Neural crest cell (in vitro differentiated cells): ENCODE data around the gene XYLT1. TPM values are rescaled to one million over a fixed set of nuclear protein-coding genes. Genes with fewer than 3 reads are reported as not detected.

Experiments
- DNase-seq: peaks from one replicate; pipeline ENCODE4 v3.0.0; 2021; ENCODE audit warnings: low read depth, mixed read lengths, low spot score
- H3K27ac Mint-ChIP-seq: one replicate; pipeline ENCODE4 v1.8.0; 2021; ENCODE audit warnings: mild to moderate bottlenecking, mixed read lengths; ENCODE audit not compliant: unreplicated experiment
- H3K27me3 Mint-ChIP-seq: 2 replicates; pipeline ENCODE4 v1.8.0; 2021; ENCODE audit warnings: low read depth, mild to moderate bottlenecking, mixed read lengths
- H3K36me3 Mint-ChIP-seq: 2 replicates; pipeline ENCODE4 v1.8.0; 2021; ENCODE audit warnings: low read depth, mild to moderate bottlenecking, mixed read lengths
- H3K4me1 Mint-ChIP-seq: 2 replicates; pipeline ENCODE4 v1.8.0; 2021; ENCODE audit warnings: mixed read lengths
- H3K4me3 Mint-ChIP-seq: one replicate; pipeline ENCODE4 v1.8.0; 2021; ENCODE audit warnings: mild to moderate bottlenecking, mixed read lengths
- H3K9me3 Mint-ChIP-seq: 2 replicates; pipeline ENCODE4 v1.8.0; 2021; ENCODE audit warnings: mixed read lengths
- CTCF ChIP-seq: fragments of 200-600 bp; sonication (generic); conservative IDR thresholded peaks from 2 replicates; pipeline ENCODE4 v1.5.0; 2021; ENCODE audit warnings: antibody characterized with exemption, mild to moderate bottlenecking
- total RNA-seq: library from RNA; stranded (reverse); gene quantifications from 2 replicates; pipeline ENCODE4 v1.2.1, GENCODE V29; 2021

XYLT1 gene
- total RNA-seq, 1 donor from 2014 or later: 15.0 TPM

GRCh38 chr16:17072104-17072503 is 398.7 kb downstream of the XYLT1 start:
- no peaks in the 10 kb centered on the region for H3K36me3 Mint-ChIP-seq
- H3K4me1 Mint-ChIP-seq: peaks cover 19% of the 10 kb centered on the region
- no peak for DNase-seq
- H3K4me3 Mint-ChIP-seq: no peak overlapping the region
- H3K27ac Mint-ChIP-seq: no peak overlapping the region
- no peaks in the 10 kb centered on the region for H3K9me3 Mint-ChIP-seq
- TF ChIP-seq CTCF: no peak
- peaks cover 15% of the 10 kb centered on the region for H3K27me3 Mint-ChIP-seq

- Mint-ChIP-seq H3K4me1 (peaks cover 19% of the 10 kb centered on the region), H3K27me3 (peaks cover 15% of the 10 kb centered on the region), H3K9me3 (no peaks in the 10 kb centered on the region), H3K4me3 (peak overlapping the region; percentile 38), H3K36me3 (no peaks in the 10 kb centered on the region), H3K27ac (no peak overlapping the region)
- no peak for TF ChIP-seq CTCF
- peak; percentile 6 for DNase-seq
These were observed 399.7 kb downstream of the XYLT1 start for GRCh38 chr16:17070882-17071592.

DNA sequence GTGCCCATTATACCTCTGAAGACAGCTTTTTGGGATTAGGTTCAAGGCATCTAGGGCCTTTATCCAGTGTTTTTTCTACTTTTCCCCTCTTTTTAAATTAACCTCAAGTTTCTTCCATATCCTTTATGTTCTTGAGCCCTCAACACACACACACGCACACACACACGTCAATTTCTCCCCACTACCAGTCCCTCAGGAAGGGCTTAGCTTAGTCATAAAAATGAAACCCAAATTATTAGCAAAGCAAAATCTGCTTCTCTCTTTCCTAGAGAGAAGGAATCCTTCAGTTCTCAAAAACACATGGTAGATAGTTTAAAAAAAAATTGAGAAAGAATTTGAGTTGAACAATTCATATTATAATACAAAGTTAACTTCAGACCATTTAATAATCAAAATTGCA is 401.1 kb downstream of the XYLT1 start:
- H3K27me3 Mint-ChIP-seq: peaks cover 15% of the 10 kb centered on the region
- H3K9me3 Mint-ChIP-seq: no peaks in the 10 kb centered on the region
- no peak overlapping the region for H3K27ac Mint-ChIP-seq
- H3K4me1 Mint-ChIP-seq: peaks cover 19% of the 10 kb centered on the region
- DNase-seq: no peak
- no peak overlapping the region for H3K4me3 Mint-ChIP-seq
- TF ChIP-seq CTCF: no peak
- H3K36me3 Mint-ChIP-seq: no peaks in the 10 kb centered on the region

GRCh38 chr16:17068524-17068923 is 402.2 kb downstream of the XYLT1 start:
- no peak for TF ChIP-seq CTCF
- Mint-ChIP-seq H3K4me3 (no peak overlapping the region), H3K9me3 (no peaks in the 10 kb centered on the region), H3K27ac (peak overlapping the region; percentile 57), H3K27me3 (peaks cover 9% of the 10 kb centered on the region), H3K36me3 (no peaks in the 10 kb centered on the region), H3K4me1 (peaks cover 28% of the 10 kb centered on the region)
- no peak for DNase-seq

GRCh38 chr16:17067882-17068281 is 402.9 kb downstream of the XYLT1 start:
- TF ChIP-seq CTCF: no peak

More at GRCh38 chr16:17067882-17068281, 402.9 kb downstream of the XYLT1 start:
- Mint-ChIP-seq H3K4me1 (peaks cover 34% of the 10 kb centered on the region), H3K27ac (no peak overlapping the region), H3K9me3 (no peaks in the 10 kb centered on the region), H3K4me3 (no peak overlapping the region), H3K36me3 (no peaks in the 10 kb centered on the region), H3K27me3 (peaks cover 3% of the 10 kb centered on the region)
- no peak for DNase-seq
